KMS-11 (cell line): ENCODE results near the gene LRP6.

Experiments
- H2AFZ ChIP-seq: fragments of 200-600 bp; sonication (generic); 2 replicates; pipeline ENCODE4 v1.6.1; 2016; ENCODE audit warnings: antibody characterized with exemption, mixed run types, low read depth
- H3K27ac ChIP-seq: fragments of 200-600 bp; sonication (generic); 2 replicates; pipeline ENCODE4 v1.6.1; 2016; ENCODE audit warnings: mild to moderate bottlenecking, mixed run types
- H3K27me3 ChIP-seq: fragments of 200-600 bp; sonication (generic); 2 replicates; pipeline ENCODE4 v1.6.1; 2017; ENCODE audit warnings: mild to moderate bottlenecking, low read depth, mixed run types, moderate library complexity; ENCODE audit not compliant: insufficient read depth
- H3K36me3 ChIP-seq: fragments of 200-600 bp; sonication (generic); 2 replicates; pipeline ENCODE4 v1.6.1; 2017; ENCODE audit warnings: mild to moderate bottlenecking, mixed run types; ENCODE audit not compliant: insufficient read depth
- H3K4me1 ChIP-seq: fragments of 200-600 bp; sonication (generic); 2 replicates; pipeline ENCODE4 v1.6.1; 2016; ENCODE audit warnings: mild to moderate bottlenecking, low read depth, mixed run types; ENCODE audit not compliant: poor library complexity, severe bottlenecking
- H3K4me2 ChIP-seq: fragments of 200-600 bp; sonication (generic); 2 replicates; pipeline ENCODE4 v1.7.0; 2016; ENCODE audit warnings: mild to moderate bottlenecking, mixed run types
- H3K4me3 ChIP-seq: fragments of 200-600 bp; sonication (generic); IDR thresholded peaks from 2 replicates; pipeline ENCODE4 v1.6.1; 2017; ENCODE audit warnings: low read depth, low read length, mixed read lengths; ENCODE audit not compliant: insufficient read depth
- H3K79me2 ChIP-seq: fragments of 200-600 bp; sonication (generic); 2 replicates; pipeline ENCODE4 v1.6.1; 2016; ENCODE audit warnings: low read depth, mixed run types; ENCODE audit not compliant: insufficient read depth
- H3K9ac ChIP-seq: fragments of 200-600 bp; sonication (generic); 2 replicates; pipeline ENCODE4 v1.6.1; 2016; ENCODE audit warnings: mild to moderate bottlenecking, mixed run types
- H4K20me1 ChIP-seq: fragments of 200-600 bp; sonication (generic); 2 replicates; pipeline ENCODE4 v1.6.1; 2016; ENCODE audit warnings: mild to moderate bottlenecking, mixed run types; ENCODE audit not compliant: insufficient read depth
- CTCF ChIP-seq: fragments of 200-600 bp; sonication (generic); conservative IDR thresholded peaks from 2 replicates; pipeline ENCODE4 v1.6.1; 2017; ENCODE audit warnings: low read depth, mild to moderate bottlenecking, antibody characterized with exemption, low read length, moderate library complexity, mixed read lengths

The LRP6 gene

GRCh38 chr12:12290206-12290605, 23.4 kb upstream of the LRP6 start:
- no peak overlapping the region for H3K9ac ChIP-seq
- no peak overlapping the region for H3K4me2 ChIP-seq
- H3K4me3 ChIP-seq: no peak overlapping the region
- H3K4me1 ChIP-seq: no peaks in the 10 kb centered on the region
- H3K27ac ChIP-seq: no peak overlapping the region
- no peaks in the 10 kb centered on the region for H3K27me3 ChIP-seq
- H3K36me3 ChIP-seq: no peaks in the 10 kb centered on the region
- H4K20me1 ChIP-seq: no peaks in the 10 kb centered on the region
- no peaks in the 10 kb centered on the region for H3K79me2 ChIP-seq
- H2AFZ ChIP-seq: no peak overlapping the region
- no peak for TF ChIP-seq CTCF

GRCh38 chr12:12286441-12286840, 19.6 kb upstream of the LRP6 start:
- Histone ChIP-seq H3K27ac (no peak overlapping the region), H3K9ac (no peak overlapping the region), H3K4me1 (no peaks in the 10 kb centered on the region), H3K27me3 (no peaks in the 10 kb centered on the region), H3K36me3 (no peaks in the 10 kb centered on the region), H2AFZ (no peak overlapping the region), H3K4me2 (no peak overlapping the region), H4K20me1 (no peaks in the 10 kb centered on the region), H3K4me3 (no peak overlapping the region), H3K79me2 (no peaks in the 10 kb centered on the region)
- TF ChIP-seq CTCF: no peak

GRCh38 chr12:12282761-12283425, 16.0 kb upstream of the LRP6 start:
- Histone ChIP-seq H3K9ac (no peak overlapping the region), H3K79me2 (no peaks in the 10 kb centered on the region), H3K27me3 (no peaks in the 10 kb centered on the region), H3K36me3 (no peaks in the 10 kb centered on the region), H3K4me1 (no peaks in the 10 kb centered on the region), H3K27ac (no peak overlapping the region), H4K20me1 (no peaks in the 10 kb centered on the region), H3K4me3 (no peak overlapping the region), H3K4me2 (no peak overlapping the region), H2AFZ (no peak overlapping the region)
- TF ChIP-seq CTCF: no peak

- no peak overlapping the region for H2AFZ ChIP-seq
- H3K4me3 ChIP-seq: no peak overlapping the region
- no peaks in the 10 kb centered on the region for H3K79me2 ChIP-seq
- no peaks in the 10 kb centered on the region for H3K4me1 ChIP-seq
- no peaks in the 10 kb centered on the region for H3K27me3 ChIP-seq
- no peak overlapping the region for H3K4me2 ChIP-seq
- no peaks in the 10 kb centered on the region for H3K36me3 ChIP-seq
- TF ChIP-seq CTCF: no peak
- no peaks in the 10 kb centered on the region for H4K20me1 ChIP-seq
- no peak overlapping the region for H3K27ac ChIP-seq
- H3K9ac ChIP-seq: no peak overlapping the region
Measured at GRCh38 chr12:12282202-12282601, 15.4 kb upstream of the LRP6 start.
